Kidney capillary endothelial cell (primary cell): ENCODE data around the gene ENG.
A peak's percentile ranks its signal among the peaks of the same experiment; 100 is the strongest.
"Not testable (repeated sequence)": the region's sequence is repeated elsewhere in the genome, so short reads cannot be mapped to it uniquely, and the experiment has no call there.

Source experiments
- DNase-seq: peaks from one replicate; pipeline ENCODE4 v3.0.0-alpha.2; 2018; ENCODE audit warnings: low spot score

The ENG gene

GRCh38 chr9:127844821-127845359 is 9.6 kb downstream of the ENG start:
- peak; percentile 98 for DNase-seq

GRCh38 chr9:127841087-127841835 is 13.2 kb downstream of the ENG start:
- DNase-seq, result no peak

GRCh38 chr9:127838375-127839078 is 15.9 kb downstream of the ENG start:
- peak; percentile 97 for DNase-seq

- DNase-seq, result no peak
These were observed 17.1 kb downstream of the ENG start for GRCh38 chr9:127837346-127837745.

- not testable (repeated sequence) for DNase-seq
These were observed 17.9 kb downstream of the ENG start for GRCh38 chr9:127836561-127836960.

- peak; percentile 86 for DNase-seq
These were observed 18.4 kb downstream of the ENG start for GRCh38 chr9:127835991-127836516.

GRCh38 chr9:127833555-127833954 is 20.9 kb downstream of the ENG start:
- no peak for DNase-seq

GRCh38 chr9:127832248-127832647 is 22.2 kb downstream of the ENG start:
- no peak for DNase-seq

GRCh38 chr9:127829205-127829906 is 25.1 kb downstream of the ENG start:
- no peak for DNase-seq

- no peak for DNase-seq
These were observed 26.0 kb downstream of the ENG start for GRCh38 chr9:127828262-127829031.

- no peak for DNase-seq
These were observed 28.1 kb downstream of the ENG start for GRCh38 chr9:127826253-127826913.

GRCh38 chr9:127825319-127826051 is 29.0 kb downstream of the ENG start:
- DNase-seq, result no peak

GRCh38 chr9:127822108-127822507 is 32.4 kb downstream of the ENG start:
- no peak for DNase-seq

- no peak for DNase-seq
These were observed 35.9 kb downstream of the ENG start for GRCh38 chr9:127818574-127818973.

- no peak for DNase-seq
These were observed 36.5 kb downstream of the ENG start for GRCh38 chr9:127817881-127818434.

GRCh38 chr9:127816728-127817127 is 37.7 kb downstream of the ENG start:
- DNase-seq, result no peak

GRCh38 chr9:127816362-127816725 is 38.1 kb downstream of the ENG start:
- DNase-seq, result no peak

- DNase-seq, result no peak
These were observed 38.7 kb downstream of the ENG start for GRCh38 chr9:127815512-127816361.
